Middle frontal gyrus (tissue), 1 donor: ENCODE measurements around the gene KIF5A.

Experiments
- DNase-seq: peaks from one replicate; pipeline ENCODE4 v3.0.0-alpha.2; 2015; ENCODE audit warnings: low spot score; ENCODE audit errors: extremely low spot score

Gene KIF5A

DNA sequence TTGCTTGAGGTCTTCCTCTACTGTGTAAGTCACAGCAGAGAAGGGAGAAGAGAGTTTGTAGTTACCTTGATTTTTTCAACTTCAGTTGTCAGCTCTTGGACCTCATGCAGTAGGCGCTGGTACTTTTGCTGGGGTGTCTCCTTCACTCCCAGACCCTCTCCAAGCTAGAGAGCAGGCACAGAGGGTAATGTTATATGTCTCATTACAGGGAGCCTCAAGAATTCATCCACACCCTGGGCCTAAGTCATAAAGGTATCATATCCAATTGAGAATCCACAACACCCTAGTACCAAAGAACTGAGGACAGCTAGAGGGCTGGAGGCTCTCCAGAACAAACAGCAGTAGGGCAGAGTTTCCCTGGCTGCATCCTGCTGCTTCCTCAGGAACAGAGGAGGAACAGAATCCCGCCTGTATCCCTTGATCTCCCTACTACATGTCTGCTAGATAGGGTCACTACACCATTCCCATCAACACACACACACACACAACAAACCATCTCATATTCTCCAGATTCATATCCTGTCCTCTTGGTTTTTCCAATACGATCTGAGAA, 14.8 kb upstream of the KIF5A start:
- DNase-seq: no peak

DNA sequence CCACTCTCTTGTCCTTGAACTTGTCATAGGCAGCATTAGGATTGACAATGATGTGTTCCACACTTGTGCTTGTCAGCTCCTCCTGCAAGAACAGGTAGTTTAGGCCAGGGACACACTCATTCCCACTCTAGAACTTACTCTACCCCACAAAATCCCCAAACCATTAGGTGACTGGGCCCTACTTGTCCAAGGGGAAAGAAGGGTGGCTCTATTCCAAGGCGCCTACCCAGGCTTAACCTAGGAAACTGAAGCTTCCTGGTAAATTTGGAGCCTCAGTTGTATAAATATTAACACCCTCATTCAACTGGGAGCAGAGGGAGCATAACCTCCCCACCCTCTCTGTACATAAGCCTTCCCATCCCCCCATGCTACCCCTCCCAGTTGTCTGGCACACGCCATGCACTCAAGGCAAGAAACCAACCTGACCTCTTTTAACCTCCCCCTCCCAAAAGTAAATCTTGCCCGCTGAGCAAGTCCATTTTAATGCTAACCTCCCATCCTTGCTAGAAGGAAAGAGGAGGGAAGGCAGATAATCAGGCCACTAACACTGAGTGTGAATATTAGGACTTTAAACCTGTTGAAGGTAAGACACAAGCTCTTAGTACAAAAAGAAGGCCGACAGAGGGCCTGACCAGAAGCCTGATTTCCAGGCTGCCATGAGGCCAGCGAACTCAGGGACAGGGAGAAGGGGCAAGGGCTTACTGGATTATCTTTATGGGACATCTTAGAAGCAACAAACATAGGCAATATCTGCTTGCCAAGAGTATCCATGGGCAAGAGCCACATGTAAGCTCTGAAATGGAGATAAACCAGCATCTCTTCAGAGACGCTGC, 13.9 kb upstream of the KIF5A start:
- no peak for DNase-seq

DNA sequence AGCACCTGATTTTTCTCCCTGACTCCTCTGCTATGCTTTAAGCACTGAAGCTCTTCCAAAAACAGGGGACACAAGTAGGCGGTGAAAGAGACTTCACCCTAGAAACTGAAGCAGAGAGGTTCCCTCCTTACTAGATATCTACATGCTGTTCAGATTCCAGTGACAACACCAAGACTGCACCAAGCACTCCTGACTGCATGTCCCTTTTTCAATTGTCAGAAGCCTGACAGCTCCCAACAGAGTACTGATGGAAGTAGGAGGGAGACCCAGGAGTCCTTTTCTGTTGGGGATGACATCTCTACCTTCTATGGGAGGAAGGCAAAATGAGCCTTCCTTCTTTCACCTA, 13.3 kb upstream of the KIF5A start:
- no peak for DNase-seq

DNA sequence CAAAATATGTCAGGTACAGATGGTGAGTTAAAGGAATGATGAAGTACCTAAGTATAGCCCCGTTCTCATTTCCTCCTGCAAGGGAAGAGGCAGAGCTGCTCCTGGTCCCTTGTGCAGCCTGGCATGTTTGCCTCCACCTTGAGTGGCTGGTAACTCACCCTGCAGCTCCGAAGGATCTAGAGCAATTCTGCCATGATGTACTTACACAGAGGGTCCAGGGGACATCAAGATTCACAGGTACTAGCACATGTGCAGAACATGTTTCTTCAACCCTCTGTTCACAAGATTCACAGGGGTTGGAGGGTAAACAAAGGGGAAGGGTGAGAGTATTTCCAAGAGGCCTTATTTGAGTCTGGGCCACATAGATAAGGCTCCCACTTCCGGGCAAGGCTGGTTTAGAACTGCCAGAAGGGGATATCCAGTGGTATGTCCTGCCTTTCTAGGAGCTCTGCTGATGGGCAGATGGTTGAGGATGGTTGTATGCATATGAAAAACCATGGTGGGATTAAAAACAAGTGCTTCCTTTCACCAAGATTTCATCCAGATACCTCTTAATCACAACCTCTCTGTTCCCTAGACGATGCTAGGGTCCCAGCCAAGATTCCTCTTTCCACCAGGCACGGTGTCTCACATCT, 10.6 kb upstream of the KIF5A start:
- no peak for DNase-seq

DNA sequence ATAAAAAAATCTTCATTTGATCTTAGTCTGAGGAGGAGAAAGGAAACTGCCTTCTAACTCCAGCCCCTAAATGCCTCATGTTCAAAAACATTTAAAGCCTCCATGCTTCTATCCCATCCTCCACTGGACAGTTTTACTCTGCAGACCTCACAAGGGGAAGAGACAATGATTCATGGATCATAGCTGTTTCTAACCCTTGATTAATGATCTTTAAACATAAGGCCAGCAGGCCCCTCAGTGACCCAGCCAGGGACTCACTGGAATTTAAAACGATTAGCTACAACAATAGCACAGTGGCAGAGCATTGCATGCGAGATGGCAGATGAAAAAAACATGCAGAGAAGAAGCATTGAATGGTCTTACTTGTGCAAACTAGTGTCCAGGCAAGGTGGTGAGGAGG, 8.8 kb upstream of the KIF5A start:
- DNase-seq: no peak

DNA sequence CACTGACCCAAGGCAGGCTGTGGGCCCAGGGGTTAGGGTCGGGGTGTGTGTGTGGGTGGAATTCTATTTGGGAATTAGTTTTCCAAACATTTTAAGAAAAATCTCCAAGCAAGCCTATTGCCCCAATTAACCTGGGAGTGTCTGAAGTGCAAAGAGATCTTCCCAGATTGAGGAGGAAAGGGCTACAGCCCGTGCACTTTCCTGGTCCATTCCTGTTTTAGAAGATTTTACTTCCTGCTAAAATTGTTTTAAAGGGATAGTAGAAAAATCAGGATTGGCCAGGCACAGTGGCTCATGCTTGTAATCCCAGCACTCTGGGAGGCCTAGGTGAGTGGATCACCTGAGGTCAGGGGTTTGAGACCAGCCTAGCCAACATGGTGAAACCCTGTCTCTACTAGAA, 8.1 kb upstream of the KIF5A start:
- no peak for DNase-seq

DNA sequence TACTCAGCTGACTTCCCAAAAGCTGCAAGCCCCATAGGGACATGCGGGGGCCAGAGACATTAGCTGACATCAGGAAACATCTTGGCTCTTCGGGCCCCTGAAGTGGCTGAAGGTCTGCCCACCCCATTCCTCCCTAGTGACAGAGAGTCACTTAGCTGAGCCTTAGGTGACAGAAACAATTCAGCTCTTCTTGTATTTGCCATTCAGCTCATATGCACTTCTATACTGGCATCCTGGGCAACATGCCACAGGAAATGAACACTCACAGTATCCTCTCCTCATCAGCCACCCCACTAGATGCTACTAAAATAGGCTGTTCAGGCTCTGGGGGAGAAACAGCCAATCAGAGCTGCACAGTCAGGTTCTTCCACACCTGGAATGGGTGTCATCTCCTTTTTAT, 6.3 kb upstream of the KIF5A start:
- DNase-seq: peak; percentile 42

DNA sequence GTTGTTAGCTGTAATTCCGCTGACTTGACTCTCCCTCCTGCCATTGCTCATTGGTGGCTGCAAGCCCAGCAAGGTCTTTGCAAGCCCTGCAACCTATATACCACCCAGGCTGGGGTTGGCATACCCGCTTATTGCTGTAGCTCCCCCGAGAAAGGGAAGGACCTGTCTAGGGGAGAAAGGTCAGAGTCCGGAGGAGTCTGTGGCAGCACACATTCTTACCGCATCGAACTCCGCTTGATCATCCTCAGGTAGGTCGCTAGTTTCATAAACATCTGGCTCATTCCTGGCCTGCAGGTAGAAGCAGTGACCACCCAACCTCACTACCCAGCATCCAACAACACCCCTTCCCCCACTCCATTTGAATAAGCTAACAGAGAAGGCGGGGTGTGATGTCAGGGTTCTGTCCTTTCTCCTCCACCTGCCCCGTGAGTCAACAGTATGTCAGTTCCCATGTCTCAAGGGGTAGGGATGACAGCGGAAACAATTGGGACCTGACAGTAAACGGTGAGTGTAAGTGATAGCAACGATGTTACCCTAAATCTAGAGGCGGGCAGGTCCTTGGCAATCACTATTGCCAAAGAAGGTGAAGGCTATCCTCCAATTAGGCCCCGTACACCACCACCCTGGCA, 3.9 kb upstream of the KIF5A start:
- no peak for DNase-seq

DNA sequence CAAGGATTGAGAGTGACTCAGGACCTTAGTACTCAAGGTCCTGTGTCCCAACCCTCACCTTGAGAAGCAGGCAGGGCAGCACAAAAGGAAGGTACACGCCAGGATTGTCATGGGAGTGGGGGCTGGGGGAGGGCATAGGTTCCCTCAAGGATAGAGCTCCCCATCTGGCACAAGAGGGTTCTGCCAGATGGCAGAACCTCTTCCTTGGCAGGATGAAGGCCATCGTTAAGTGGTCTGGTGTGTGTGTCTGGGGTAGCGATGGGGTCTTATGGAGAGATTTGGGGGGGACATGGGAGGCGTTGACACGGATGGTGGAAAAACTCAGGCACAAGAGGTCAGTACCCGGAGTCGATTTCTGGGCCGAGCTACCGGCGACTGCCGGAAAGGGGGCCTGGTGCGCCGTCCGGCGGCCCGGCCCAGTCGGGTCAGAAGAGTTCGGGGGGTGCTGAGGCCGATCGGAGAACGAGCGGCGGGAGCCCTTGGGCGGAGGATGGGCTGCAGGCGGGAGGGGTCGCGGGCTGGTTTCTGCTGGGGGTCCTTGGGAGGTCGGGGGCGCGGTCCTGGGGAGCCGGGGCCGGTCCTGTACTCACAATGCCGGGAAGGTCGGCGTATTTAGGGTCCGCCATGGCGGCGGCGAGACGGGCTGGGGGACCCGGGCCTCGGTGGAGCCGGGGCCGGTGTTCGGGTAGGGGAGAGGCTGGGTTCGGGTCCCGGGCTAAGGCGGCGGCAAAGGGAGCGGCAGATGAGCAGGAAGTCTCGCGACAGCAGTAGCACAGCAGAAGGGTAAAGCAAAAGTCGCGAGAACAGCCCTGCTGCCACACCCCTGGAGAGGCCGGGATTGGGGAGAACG, 3.2 kb upstream of the KIF5A start, which contains the start of gene DCTN2:
TSS of gene DCTN2 (minus strand) at position 755 of the 850 bp plus-strand sequence. CDS start at position 626, 129 bp downstream.
- peak; percentile 95 for DNase-seq

DNA sequence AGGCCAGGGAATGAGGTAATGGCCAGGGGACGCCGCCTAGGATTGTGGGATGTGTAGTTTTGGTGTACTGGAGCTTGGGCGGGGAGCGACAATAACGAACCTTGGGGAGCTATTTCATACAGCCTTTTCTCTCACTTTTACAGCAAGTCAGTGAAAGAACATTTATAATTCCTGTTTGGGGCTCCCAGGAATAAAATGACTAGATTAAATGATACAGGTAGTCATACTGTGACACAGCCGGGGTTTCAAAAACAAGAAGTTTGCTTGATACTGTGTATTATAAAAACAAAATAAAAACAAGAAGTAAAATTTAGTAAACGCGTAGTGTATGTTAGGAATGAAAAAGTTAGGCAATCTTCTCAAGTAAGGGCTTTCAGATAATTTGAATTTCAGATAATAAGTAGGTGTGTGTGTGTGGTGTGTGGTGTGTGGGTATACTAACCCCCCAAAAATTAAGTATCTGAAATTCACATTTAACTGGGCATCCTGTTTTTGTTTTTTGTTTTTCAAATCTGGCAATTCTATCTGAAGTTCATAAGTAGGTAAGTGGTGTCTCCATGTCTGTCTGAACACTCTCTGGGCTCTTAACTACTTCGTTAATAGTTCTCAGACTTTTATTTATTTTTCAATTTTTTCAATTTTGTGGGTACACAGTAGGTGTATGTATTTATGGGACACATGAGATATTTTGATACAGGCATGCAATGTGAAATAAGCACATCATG, 2.4 kb upstream of the KIF5A start:
- DNase-seq: no peak

DNA sequence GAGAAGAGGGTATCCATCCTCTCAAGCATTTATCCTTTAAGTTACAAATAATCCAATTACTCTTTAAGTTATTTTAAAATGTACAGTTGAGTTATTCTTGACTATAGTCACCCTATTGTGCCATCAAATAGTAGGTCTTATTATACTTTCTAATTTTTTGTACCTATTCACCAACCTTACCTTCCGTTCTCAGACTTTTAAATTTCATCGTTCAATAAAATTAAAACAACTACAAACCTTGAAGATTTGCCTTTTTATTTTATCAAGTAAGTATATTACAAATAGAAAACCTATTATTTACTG, 1.9 kb upstream of the KIF5A start:
- no peak for DNase-seq

DNA sequence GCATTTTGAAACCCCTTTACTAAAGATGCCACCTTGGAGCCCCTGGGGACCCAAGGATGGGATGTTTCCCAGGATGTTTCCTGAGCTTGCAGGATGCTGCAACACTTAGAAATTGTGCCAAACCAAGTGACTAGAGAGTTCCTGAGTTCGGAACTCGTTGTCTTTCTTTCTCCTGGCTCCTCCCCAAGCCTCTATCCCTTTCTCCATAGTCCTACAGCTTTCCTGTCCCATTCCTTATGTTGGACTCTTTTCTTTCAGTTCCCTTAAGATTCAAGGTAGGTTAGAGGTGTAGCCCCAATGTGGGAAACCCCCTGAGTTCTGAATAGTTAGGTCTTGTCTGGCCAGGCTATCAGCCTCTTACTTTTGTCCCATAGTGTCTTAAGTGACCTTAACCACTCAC, 1.4 kb upstream of the KIF5A start:
- DNase-seq: no peak

DNA sequence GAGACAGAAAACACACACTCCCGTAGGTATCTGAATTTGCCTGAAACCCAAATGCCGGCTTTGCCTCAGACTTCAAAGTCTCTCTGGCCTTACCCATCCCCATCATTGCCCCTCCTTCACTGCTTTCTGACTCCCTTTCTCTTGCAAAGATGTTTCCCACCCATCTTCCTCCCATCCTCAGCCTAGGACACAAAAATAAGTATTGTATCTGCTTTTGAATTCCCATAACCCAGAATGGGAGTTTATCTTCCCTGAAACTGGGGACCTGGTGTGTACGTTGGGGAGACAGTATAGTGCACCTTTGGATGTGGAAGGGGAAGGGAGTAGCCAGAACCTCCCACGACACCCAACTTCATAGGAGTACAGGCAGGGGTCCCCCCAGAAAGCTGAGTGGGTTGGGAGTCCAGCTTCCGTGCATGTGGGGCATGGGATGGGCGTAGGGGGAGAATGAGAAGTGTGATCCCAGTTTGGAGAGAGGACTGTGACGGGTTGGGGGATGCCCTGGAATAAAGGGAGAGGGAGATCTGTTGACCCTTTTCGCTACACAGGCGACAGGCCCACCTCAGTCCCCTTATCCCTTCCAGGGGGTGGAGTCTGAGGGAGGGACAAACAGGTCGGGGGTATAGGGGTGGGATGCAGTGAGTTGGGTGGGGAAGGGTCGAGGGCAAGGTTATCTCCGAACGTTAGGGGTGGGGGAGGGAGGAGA, 488 bp upstream of the KIF5A start:
- no peak for DNase-seq

DNA sequence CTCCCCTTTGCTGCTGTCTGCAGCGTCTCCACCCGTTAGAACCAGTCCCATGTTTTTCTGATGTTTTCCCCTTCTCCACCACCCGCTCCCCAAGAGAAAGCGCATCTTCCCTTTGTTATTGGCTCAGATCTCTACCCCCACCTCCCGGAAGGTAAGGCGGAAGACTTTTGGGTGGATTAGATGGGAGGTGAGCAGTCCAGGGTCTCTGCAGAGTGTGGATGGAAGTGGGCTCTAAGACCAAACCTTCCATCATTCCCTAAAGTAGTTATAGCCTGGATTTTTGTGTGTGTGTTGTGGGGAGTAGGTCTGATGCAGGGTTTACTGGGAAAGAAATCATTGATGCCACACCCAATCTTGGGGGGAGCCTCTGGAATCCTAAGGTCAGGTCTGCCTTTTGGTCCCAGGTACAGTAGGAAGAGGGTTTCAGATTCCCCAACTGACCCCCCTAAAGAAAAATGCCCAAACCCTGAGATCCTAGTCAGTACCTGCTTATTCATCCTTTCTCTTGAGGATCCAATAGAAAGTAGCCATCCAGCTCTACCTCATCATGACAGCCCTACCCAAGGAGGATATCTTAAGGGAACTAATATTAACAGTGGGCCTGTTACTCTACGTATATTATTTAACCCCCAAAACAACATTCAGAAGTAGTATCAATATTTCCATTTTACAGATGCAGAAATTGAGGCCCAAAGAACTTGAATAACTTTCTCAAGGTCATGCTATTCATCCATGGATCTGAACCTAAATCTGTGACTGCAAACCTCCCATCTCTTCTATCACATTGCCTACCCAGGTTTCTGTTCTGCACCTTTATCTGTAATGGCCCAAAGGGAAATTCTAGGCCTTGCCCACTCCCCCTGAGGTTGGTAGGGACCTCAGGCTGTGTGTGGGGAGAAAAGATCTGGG, 1.1 kb downstream of the KIF5A start:
- no peak for DNase-seq

DNA sequence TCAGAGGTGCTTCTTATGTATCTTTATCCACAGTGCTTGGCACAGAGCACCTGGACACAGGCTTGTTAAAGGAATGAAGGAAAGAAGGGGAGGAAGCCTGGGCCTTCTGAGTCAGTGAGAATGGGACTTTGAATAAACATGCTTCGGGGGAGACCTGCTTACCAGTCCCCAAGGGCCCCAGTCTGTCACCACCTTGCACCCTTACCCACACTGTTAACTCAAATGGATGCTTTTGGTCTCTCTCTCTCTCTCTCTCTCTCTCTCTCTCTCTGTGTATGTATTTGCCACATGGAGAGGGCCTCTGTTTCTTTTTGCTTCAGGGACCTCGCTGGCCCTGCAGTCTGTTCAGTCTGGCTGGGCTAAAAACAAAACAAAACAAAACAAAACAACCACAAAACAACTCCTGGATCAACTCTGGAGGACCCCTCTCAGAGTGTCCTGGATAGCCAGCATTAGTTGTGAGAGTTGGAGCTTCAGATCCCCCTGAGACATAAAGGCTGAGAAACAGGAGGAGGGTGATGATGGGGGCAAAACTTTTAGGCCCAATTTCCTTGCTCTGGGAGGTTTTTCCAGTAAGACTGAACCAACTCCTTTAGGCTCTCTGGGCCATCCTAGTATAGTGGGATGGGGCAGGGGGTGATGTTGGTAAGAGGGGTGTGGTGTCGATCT, 1.9 kb downstream of the KIF5A start:
- no peak for DNase-seq

DNA sequence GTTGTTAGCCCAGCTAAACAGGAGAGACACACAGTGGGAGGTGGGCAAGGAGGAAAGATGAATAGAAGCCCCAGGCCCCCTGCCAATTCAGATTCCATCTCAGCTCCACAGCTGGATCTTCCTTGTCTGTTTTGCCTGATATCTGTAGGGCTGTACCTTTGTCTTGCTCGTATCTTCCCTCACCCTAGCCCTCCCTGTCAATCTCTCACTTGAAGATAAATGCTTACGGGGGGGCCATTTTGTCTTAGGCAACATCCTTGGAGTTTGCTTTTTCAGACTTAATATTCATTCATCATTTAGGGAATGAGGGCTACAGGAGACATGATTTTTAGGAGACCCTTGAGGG, 2.4 kb downstream of the KIF5A start:
- DNase-seq: no peak

DNA sequence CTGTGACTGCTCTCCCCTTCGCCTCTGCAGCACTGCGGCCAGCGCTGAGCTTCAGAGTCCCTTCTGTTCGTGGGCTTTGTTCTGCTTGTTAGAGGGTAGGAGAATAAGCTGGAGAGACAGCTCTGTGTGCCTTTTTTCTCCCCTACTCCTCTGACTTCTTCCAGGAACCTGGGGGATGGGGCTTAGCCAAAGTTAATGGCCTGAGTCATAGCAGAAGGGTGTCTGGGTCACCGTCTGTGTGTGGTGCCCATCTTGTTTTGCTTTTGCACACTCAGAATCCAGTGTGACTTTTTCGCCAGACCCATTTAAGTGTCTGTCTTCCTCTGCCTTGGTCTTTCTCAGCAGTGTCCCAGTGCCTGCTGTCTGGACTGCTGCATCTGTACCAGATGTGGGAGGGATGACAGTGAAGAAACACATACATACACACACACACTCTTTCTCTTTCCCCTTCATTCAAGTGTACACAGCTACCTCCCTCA, 3.0 kb downstream of the KIF5A start:
- no peak for DNase-seq

DNA sequence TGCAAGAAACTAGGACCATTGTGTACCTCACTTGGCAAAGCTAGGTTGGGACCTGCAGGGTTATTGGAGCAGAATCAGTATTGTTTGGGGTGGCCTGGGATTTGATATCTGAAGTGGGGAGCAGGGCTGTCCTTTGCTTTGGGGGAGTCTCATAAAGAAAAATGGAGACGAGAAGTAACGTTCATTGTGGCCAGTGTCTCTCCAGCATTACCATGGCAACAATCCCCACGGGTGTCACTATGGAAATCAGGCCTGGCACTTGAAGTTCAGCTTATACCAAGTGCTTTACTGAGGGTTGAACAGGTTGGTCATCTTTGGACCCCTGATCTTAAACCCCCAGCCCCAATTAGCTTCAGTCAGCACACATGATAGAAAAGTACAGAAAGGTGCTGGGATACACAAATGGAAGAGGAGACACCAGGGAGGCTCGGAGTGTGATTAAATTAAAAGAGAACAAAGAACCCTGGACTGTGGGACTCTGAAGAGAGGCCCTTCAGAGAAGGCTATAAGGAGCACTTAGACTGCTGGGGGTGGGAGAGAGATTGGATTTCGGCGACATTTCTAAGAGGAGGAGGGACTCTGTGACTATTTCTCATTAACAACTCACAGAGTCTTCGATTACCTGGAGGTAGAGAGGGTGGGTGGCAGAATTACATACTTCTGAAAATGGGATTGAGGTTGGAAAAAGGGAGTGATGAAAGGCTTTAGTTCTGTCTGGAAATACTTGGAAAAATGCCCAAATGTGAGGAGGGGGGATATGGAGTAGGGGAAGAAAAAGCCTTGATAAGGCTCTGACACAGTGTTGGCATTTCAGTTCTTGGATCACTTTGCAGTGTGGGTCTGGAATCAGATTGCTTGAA, 3.7 kb downstream of the KIF5A start:
- DNase-seq: no peak
